GM23338 (cell line): Measurements from ENCODE around the gene ABCC5. TPM values are rescaled to one million over a fixed set of nuclear protein-coding genes. Genes with fewer than 3 reads are reported as not detected.

ENCODE experiments used
- ATAC-seq: fragments of 200-7000 bp; cut with Tn5 transposase; 3 replicates; pipeline ENCODE4 v1.9.1; 2020
- DNase-seq: peaks from one replicate; pipeline ENCODE4 v3.0.0-alpha.2; 2015; ENCODE audit warnings: low spot score
- H2AFZ ChIP-seq: fragments of 200-600 bp; sonication (generic); 2 replicates; pipeline ENCODE4 v1.8.0; 2016; ENCODE audit warnings: antibody characterized with exemption, mild to moderate bottlenecking, moderate library complexity
- H3F3A ChIP-seq: fragments of 200-600 bp; sonication (generic); replicated peaks from 2 replicates; pipeline ENCODE4 v1.8.0; 2017; ENCODE audit warnings: antibody characterized with exemption, mixed run types, low read depth
- H3K27ac ChIP-seq: fragments of 200-600 bp; sonication (generic); 2 replicates; pipeline ENCODE4 v1.6.1; 2016; ENCODE audit warnings: low read depth
- H3K27me3 ChIP-seq: fragments of 200-600 bp; sonication (generic); 2 replicates; pipeline ENCODE4 v1.8.0; 2016; ENCODE audit warnings: mild to moderate bottlenecking, mixed run types, moderate library complexity; ENCODE audit not compliant: insufficient read depth
- H3K36me3 ChIP-seq: fragments of 200-600 bp; sonication (generic); 2 replicates; pipeline ENCODE4 v1.8.0; 2016; ENCODE audit warnings: mild to moderate bottlenecking; ENCODE audit not compliant: insufficient read depth
- H3K4me1 ChIP-seq: fragments of 200-600 bp; sonication (generic); 2 replicates; pipeline ENCODE4 v1.8.0; 2016; ENCODE audit warnings: mild to moderate bottlenecking, moderate library complexity; ENCODE audit not compliant: insufficient read depth
- H3K4me2 ChIP-seq: fragments of 200-600 bp; sonication (generic); 2 replicates; pipeline ENCODE4 v1.7.1; 2017; ENCODE audit warnings: mixed run types
- H3K4me3 ChIP-seq: fragments of 200-600 bp; sonication (generic); 2 replicates; pipeline ENCODE4 v1.6.1; 2016; ENCODE audit warnings: mixed run types
- H3K79me2 ChIP-seq: fragments of 200-600 bp; sonication (generic); replicated peaks from 2 replicates; pipeline ENCODE4 v1.8.0; 2017; ENCODE audit warnings: mild to moderate bottlenecking; ENCODE audit not compliant: insufficient read depth
- H3K9me2 ChIP-seq: fragments of 200-600 bp; sonication (generic); 2 replicates; pipeline ENCODE4 v1.8.0; 2017; ENCODE audit not compliant: insufficient read depth
- H4K20me1 ChIP-seq: fragments of 200-600 bp; sonication (generic); replicated peaks from 2 replicates; pipeline ENCODE4 v1.8.0; 2017; ENCODE audit warnings: mild to moderate bottlenecking; ENCODE audit not compliant: insufficient read depth
- H3K27ac Mint-ChIP-seq: 2 replicates; pipeline ENCODE4 v1.8.0; 2020; ENCODE audit warnings: inconsistent platforms, mild to moderate bottlenecking, moderate library complexity, mixed read lengths
- H3K27me3 Mint-ChIP-seq: 3 replicates; pipeline ENCODE4 v1.8.0; 2022; ENCODE audit warnings: low read depth, mild to moderate bottlenecking, moderate library complexity, mixed read lengths, inconsistent platforms; ENCODE audit not compliant: insufficient read depth, poor library complexity
- H3K36me3 Mint-ChIP-seq: 3 replicates; pipeline ENCODE4 v1.8.0; 2021; ENCODE audit warnings: low read depth, mild to moderate bottlenecking, inconsistent platforms, moderate library complexity, mixed read lengths
- H3K4me1 Mint-ChIP-seq: 3 replicates; pipeline ENCODE4 v1.8.0; 2020; ENCODE audit warnings: mild to moderate bottlenecking, inconsistent platforms, mixed read lengths
- H3K4me3 Mint-ChIP-seq: 3 replicates; pipeline ENCODE4 v1.8.0; 2021; ENCODE audit warnings: moderate library complexity, mild to moderate bottlenecking, inconsistent platforms, mixed read lengths
- H3K9me3 Mint-ChIP-seq: 3 replicates; pipeline ENCODE4 v1.8.0; 2020; ENCODE audit warnings: moderate library complexity, mild to moderate bottlenecking, inconsistent platforms, mixed read lengths
- CREB1 ChIP-seq: fragments of 250-450 bp; sonication (Bioruptor Pico); IDR thresholded peaks from 2 replicates; pipeline ENCODE4 v1.5.0; 2020; ENCODE audit warnings: low read depth, mild to moderate bottlenecking, moderate library complexity
- CTCF ChIP-seq, 2 experiments: fragments of 200-600 bp in 1 of 2; sonication (generic) in 1 of 2; conservative IDR thresholded peaks; 2 replicates each; pipeline versions ENCODE4 v1.5.1 to v1.6.1; 2016 to 2017; ENCODE audit warnings: antibody characterized with exemption in 2 of 2, low read depth in 2 of 2, mild to moderate bottlenecking in 2 of 2, moderate library complexity in 1 of 2
- ETS1 ChIP-seq: IDR thresholded peaks from 2 replicates; pipeline ENCODE4 v1.6.1; 2016; ENCODE audit warnings: antibody characterized with exemption
- EZH2 ChIP-seq: fragments of 200-600 bp; sonication (generic); IDR thresholded peaks from one replicate; pipeline ENCODE4 v1.8.0; 2017; ENCODE audit warnings: antibody characterized with exemption, mild to moderate bottlenecking, low read depth; ENCODE audit not compliant: unreplicated experiment
- EZH2phosphoT487 ChIP-seq: fragments of 200-600 bp; sonication (generic); IDR thresholded peaks from one replicate; pipeline ENCODE4 v1.8.1; 2018; ENCODE audit warnings: antibody characterized with exemption; ENCODE audit not compliant: unreplicated experiment
- JUNB ChIP-seq: IDR thresholded peaks from one replicate; pipeline ENCODE4 v1.6.1; 2016; ENCODE audit warnings: antibody characterized with exemption; ENCODE audit not compliant: unreplicated experiment
- NANOG ChIP-seq: IDR thresholded peaks from 2 replicates; pipeline ENCODE4 v1.6.1; 2016; ENCODE audit warnings: antibody characterized with exemption, borderline replicate concordance
- POLR2AphosphoS5 ChIP-seq: IDR thresholded peaks from 2 replicates; pipeline ENCODE4 v1.6.1; 2016; ENCODE audit warnings: antibody characterized with exemption, low read depth
- REST ChIP-seq: IDR thresholded peaks from one replicate; pipeline ENCODE4 v1.6.1; 2018; ENCODE audit warnings: antibody characterized with exemption; ENCODE audit not compliant: unreplicated experiment
- STAT1 ChIP-seq: IDR thresholded peaks from one replicate; pipeline ENCODE4 v1.6.1; 2016; ENCODE audit warnings: antibody characterized with exemption; ENCODE audit not compliant: unreplicated experiment
- ZNF114 ChIP-seq: fragments of 250-450 bp; sonication (Bioruptor Pico); IDR thresholded peaks from 2 replicates; pipeline ENCODE4 v1.5.0; 2020; ENCODE audit warnings: mild to moderate bottlenecking, moderate library complexity
- ZNF331 ChIP-seq: fragments of 250-450 bp; sonication (Bioruptor Pico); IDR thresholded peaks from 2 replicates; pipeline ENCODE4 v1.5.0; 2020; ENCODE audit warnings: low read depth, mild to moderate bottlenecking, moderate library complexity
- ZNF462 ChIP-seq: fragments of 250-450 bp; sonication (Bioruptor Pico); IDR thresholded peaks from 2 replicates; pipeline ENCODE4 v1.5.0; 2020; ENCODE audit warnings: mild to moderate bottlenecking, moderate library complexity
- polyA plus RNA-seq: library from polyadenylated mRNA; unstranded; fragments of >200 nt; fragmentation: Nextera tagmentation; extraction: Ambion mirVana; gene quantifications from 2 replicates; pipeline ENCODE4 v1.2.1, GENCODE V29; 2016
- total RNA-seq: library from RNA; depleted of rRNA; stranded (reverse); fragments of >200 nt; shearing (Covaris generic); gene quantifications from 2 replicates; pipeline ENCODE4 v1.2.3, GENCODE V29; 2014

ABCC5 gene
- total and polyA plus RNA-seq, 2 experiments from 2014 or later: 14.0 to 39.9 TPM

GRCh38 chr3:183951459-183951858 is 66.2 kb downstream of the ABCC5 start:
- Mint-ChIP-seq H3K9me3 (no peaks in the 10 kb centered on the region; the same call in 2 of the 3 replicates), H3K27me3 (peaks cover 2% of the 10 kb centered on the region), H3K4me1 (peaks cover 31% of the 10 kb centered on the region), H3K27ac (peak overlapping the region; percentile 34), H3K36me3 (peaks cover 37% of the 10 kb centered on the region), H3K4me3 (no peak overlapping the region)
- Histone ChIP-seq H2AFZ (no peak overlapping the region), H3F3A (peaks cover 13% of the 10 kb centered on the region; the same call in 1 of the 2 replicates), H3K27me3 (no peaks in the 10 kb centered on the region), H4K20me1 (no peaks in the 10 kb centered on the region; the same call in 1 of the 2 replicates), H3K27ac (no peak overlapping the region), H3K9me2 (no peaks in the 10 kb centered on the region), H3K36me3 (peaks cover 10% of the 10 kb centered on the region), H3K4me2 (no peak overlapping the region), H3K79me2 (no peaks in the 10 kb centered on the region), H3K4me1 (peaks cover 11% of the 10 kb centered on the region), H3K4me3 (no peak overlapping the region)
- no peak for TF ChIP-seq ZNF331
- TF ChIP-seq EZH2phosphoT487: no peak
- no peak for TF ChIP-seq EZH2
- TF ChIP-seq JUNB: no peak
- no peak for TF ChIP-seq REST
- no peak for TF ChIP-seq CREB1 (CRISPR knock-in tag)
- no peak for TF ChIP-seq ETS1
- no peak for TF ChIP-seq NANOG
- no peak for TF ChIP-seq POLR2AphosphoS5
- no peak for TF ChIP-seq ZNF462 (CRISPR knock-in tag)
- no peak for TF ChIP-seq CTCF (conservative IDR thresholded peaks at IDR 0.05; ENCODE audit: low read depth in 2 of 2)
- no peak for TF ChIP-seq STAT1
- no peak for TF ChIP-seq ZNF114 (CRISPR knock-in tag)
- DNase-seq: no peak
- no peak for ATAC-seq
